Activated CD8-positive, alpha-beta T cell treated with anti-CD3 and anti-CD28 coated beads for 36 hours (primary cell): ENCODE measurements around the gene MMP17. TPM values are rescaled to one million over a fixed set of nuclear protein-coding genes. Genes with fewer than 3 reads are reported as not detected.
A peak's percentile ranks its signal among the peaks of the same experiment; 100 is the strongest.

Source experiments
- ATAC-seq: fragments of 200-7000 bp; cut with Tn5 transposase; one replicate; pipeline ENCODE4 v1.10.0; 2021; ENCODE audit warnings: mild to moderate bottlenecking, moderate library complexity
- CTCF ChIA-PET: fragments of 350-600 bp; sonication (Branson Sonifier 250); formaldehyde crosslinking; loops from one replicate; lab custom pipeline; 2021; ENCODE audit warnings: antibody characterized with exemption; lab: Charles Lee
- POLR2A ChIA-PET: fragments of 350-600 bp; sonication (Branson Sonifier 250); formaldehyde crosslinking; loops from one replicate; lab custom pipeline; 2021; ENCODE audit warnings: antibody characterized with exemption; lab: Charles Lee
- DNase-seq: peaks from one replicate; pipeline ENCODE4 v3.0.0-alpha.2; 2020
- H3K27ac Mint-ChIP-seq: one replicate; pipeline ENCODE4 v1.8.0; 2021; ENCODE audit warnings: mild to moderate bottlenecking, mixed read lengths
- H3K27me3 Mint-ChIP-seq: one replicate; pipeline ENCODE4 v1.8.0; 2021; ENCODE audit warnings: mixed read lengths
- H3K36me3 Mint-ChIP-seq: one replicate; pipeline ENCODE4 v1.8.0; 2021; ENCODE audit warnings: low read depth, mixed read lengths
- H3K4me1 Mint-ChIP-seq: one replicate; pipeline ENCODE4 v1.8.0; 2021; ENCODE audit warnings: low read depth, mixed read lengths
- H3K4me3 Mint-ChIP-seq: one replicate; pipeline ENCODE4 v1.8.0; 2021; ENCODE audit warnings: mild to moderate bottlenecking, moderate library complexity, mixed read lengths
- H3K9me3 Mint-ChIP-seq: one replicate; pipeline ENCODE4 v1.8.0; 2021; ENCODE audit warnings: mixed read lengths
- intact Hi-C: fragments of 100-400 bp; cut with micrococcal nuclease; formaldehyde crosslinking; loops from one replicate; pipeline ENCODE4 v1.10.0; 2022
- total RNA-seq, 2 experiments: library from RNA; stranded (reverse); gene quantifications; one replicate each; pipeline ENCODE4 v1.2.3, GENCODE V29; 2021
- TF ChIP-seq, protein P1 (sequence below): fragments of 200-600 bp; IDR thresholded peaks from one replicate; pipeline ENCODE4 v1.8.0; 2022; ENCODE audit warnings: antibody characterized with exemption, mild to moderate bottlenecking

The MMP17 gene
- total RNA-seq, 2 experiments from 2014 or later = 0.60 TPM; not detected in 1

DNA sequence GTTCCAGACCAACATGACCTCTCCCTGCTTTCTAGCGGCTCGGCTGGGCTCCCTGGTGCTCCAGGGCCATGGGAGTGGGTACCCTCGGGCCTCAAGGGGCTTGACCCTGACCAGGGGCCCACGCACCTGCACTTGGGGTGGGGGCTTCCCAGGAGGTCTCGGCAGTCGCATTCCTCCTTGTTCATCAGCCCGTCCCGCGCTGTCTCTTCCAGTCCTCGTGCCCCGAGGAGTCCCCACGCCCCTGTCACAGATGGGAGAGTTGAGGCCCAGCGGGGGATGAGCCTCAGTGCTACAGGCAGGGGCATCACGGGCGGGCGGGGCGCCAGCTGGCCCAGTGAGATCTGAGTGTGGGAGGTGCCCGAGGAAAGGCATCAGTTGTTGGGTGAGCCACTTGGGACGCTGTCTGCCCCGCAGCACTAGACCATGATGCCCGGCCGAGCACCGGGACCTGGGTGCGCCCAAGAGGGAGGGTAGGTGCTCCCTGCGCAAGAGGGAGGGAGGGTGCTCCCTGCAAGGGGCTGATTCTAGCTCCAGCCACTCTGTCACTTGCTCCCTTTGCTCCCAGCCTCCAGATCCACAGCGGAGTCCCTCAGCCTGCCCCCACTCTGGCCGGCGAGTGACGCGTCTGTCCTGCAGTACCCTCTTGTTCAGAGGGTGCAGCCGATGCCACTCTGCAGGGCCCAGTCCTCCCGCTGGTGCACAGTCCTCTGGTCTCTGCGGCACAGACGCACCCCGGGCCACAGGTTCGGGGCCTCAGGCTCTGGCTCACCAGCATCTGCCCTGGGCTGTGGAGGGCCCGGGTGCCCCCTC is 23.8 kb downstream of the MMP17 start:
- no peak for ATAC-seq
- H3K4me1 Mint-ChIP-seq = peaks cover 3% of the 10 kb centered on the region
- intact Hi-C loops = no loop called here
- TF ChIP-seq, protein P1, sequence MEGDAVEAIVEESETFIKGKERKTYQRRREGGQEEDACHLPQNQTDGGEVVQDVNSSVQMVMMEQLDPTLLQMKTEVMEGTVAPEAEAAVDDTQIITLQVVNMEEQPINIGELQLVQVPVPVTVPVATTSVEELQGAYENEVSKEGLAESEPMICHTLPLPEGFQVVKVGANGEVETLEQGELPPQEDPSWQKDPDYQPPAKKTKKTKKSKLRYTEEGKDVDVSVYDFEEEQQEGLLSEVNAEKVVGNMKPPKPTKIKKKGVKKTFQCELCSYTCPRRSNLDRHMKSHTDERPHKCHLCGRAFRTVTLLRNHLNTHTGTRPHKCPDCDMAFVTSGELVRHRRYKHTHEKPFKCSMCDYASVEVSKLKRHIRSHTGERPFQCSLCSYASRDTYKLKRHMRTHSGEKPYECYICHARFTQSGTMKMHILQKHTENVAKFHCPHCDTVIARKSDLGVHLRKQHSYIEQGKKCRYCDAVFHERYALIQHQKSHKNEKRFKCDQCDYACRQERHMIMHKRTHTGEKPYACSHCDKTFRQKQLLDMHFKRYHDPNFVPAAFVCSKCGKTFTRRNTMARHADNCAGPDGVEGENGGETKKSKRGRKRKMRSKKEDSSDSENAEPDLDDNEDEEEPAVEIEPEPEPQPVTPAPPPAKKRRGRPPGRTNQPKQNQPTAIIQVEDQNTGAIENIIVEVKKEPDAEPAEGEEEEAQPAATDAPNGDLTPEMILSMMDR = no peak
- H3K27me3 Mint-ChIP-seq = no peaks in the 10 kb centered on the region
- ChIA-PET POLR2A (no interaction called here), CTCF (no interaction called here)
- H3K4me3 Mint-ChIP-seq = no peak overlapping the region
- no peaks in the 10 kb centered on the region for H3K9me3 Mint-ChIP-seq
- no peaks in the 10 kb centered on the region for H3K36me3 Mint-ChIP-seq
- H3K27ac Mint-ChIP-seq = no peak overlapping the region
- DNase-seq = no peak

DNA sequence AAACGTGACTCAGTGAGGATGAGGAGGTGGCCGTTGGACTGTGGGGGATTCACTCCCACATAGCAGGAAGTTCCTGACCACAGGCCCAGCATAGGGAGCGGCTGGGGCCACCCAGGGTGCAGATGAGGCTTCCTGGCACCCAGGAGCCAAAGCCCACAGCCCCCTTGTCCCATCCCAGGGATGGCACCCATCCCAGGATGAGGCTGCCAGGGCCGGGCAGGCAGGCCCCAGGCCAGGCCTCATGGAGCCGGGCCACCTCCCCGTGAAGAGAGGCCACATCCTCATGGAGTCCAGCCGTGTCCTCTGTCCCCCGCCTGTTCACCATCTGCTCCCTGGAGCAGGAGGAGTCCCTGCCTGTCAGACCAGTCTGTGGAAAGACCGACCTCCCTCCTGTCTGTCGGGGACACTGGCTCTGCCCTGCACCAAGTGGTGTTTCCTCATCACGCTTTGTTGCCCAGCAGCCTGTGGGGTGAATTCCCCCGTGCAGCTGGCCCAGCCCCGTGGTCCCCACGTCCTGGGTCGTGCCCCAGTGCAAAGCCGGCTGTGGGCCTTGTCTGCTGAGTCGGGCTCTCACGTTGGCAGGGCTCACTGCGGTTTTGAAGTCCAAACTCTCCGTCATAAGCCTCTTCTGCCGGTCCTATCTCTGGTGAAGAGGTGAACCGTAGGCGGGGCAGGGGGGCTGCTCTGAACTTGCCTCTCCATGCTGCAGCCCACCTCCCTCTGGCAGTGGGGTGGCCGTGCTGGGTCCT is 24.5 kb downstream of the MMP17 start:
- Mint-ChIP-seq H3K27me3 (no peaks in the 10 kb centered on the region), H3K4me1 (peaks cover 3% of the 10 kb centered on the region), H3K9me3 (no peaks in the 10 kb centered on the region), H3K4me3 (no peak overlapping the region), H3K36me3 (no peaks in the 10 kb centered on the region), H3K27ac (no peak overlapping the region)
- TF ChIP-seq, protein P1 = no peak
- ChIA-PET POLR2A (no interaction called here), CTCF (no interaction called here)
- no peak for DNase-seq
- peak; percentile 19 for ATAC-seq
- intact Hi-C loops = no loop called here

GRCh38 chr12:131853832-131854797 is 25.9 kb downstream of the MMP17 start:
- Mint-ChIP-seq H3K9me3 (no peaks in the 10 kb centered on the region), H3K4me1 (peaks cover 3% of the 10 kb centered on the region), H3K4me3 (no peak overlapping the region), H3K27me3 (no peaks in the 10 kb centered on the region), H3K27ac (no peak overlapping the region), H3K36me3 (no peaks in the 10 kb centered on the region)
- TF ChIP-seq, protein P1 = no peak
- POLR2A ChIA-PET = no interaction called here
- DNase-seq (no peak), ATAC-seq (no peak)
- CTCF ChIA-PET = no interaction called here
- intact Hi-C loops = no loop called here

- TF ChIP-seq, protein P1 = no peak
- Mint-ChIP-seq H3K27ac (no peak overlapping the region), H3K27me3 (no peaks in the 10 kb centered on the region), H3K4me1 (peaks cover 3% of the 10 kb centered on the region), H3K4me3 (no peak overlapping the region), H3K9me3 (no peaks in the 10 kb centered on the region), H3K36me3 (no peaks in the 10 kb centered on the region)
- ATAC-seq = no peak
- ChIA-PET CTCF (no interaction called here), POLR2A (no interaction called here)
- DNase-seq = no peak
- intact Hi-C loops = no loop called here
Measured at GRCh38 chr12:131854861-131855476, 26.8 kb downstream of the MMP17 start.
